Stimulated activated CD4-positive, alpha-beta T cell treated with anti-CD3 and anti-CD28 coated beads, Interleukin-12 subunit alpha, Interleukin-12 subunit beta, amount 100 ng/mL, for 48 hours (primary cell): ENCODE results near the gene FRMD6.

Experiments used
- DNase-seq, 3 donors: peaks; one replicate each; pipeline ENCODE4 v3.0.0-alpha.2; 2020; ENCODE audit warnings: low read depth in 2 of 3, low spot score in 1 of 3

Gene FRMD6

DNA sequence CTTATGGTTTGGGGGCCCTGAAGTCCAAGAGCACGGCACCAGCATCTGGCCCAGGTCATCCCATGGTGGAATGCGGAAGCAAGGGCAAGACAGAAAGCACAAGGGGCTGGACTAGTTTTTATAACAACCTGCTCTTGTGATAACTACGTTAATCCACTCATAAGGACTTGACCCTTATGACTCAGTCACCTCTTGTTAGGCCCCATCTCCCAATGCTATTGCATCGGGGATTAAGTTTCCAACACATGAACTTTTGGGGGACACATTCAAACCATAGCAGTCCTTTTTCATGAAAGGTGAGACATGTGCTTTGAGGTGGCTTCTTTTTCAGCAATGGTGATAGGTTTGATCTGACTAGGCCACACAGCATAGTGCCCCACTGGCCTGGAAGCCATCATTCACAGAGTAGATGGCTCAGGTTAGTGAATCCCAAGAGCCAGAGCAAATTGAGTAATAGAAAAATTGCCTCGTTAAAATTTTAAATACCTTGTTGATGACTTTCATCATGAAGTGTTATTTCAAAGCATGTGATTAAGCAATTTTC lies 12.1 kb downstream of the FRMD6 start:
- no peak for DNase-seq

DNA sequence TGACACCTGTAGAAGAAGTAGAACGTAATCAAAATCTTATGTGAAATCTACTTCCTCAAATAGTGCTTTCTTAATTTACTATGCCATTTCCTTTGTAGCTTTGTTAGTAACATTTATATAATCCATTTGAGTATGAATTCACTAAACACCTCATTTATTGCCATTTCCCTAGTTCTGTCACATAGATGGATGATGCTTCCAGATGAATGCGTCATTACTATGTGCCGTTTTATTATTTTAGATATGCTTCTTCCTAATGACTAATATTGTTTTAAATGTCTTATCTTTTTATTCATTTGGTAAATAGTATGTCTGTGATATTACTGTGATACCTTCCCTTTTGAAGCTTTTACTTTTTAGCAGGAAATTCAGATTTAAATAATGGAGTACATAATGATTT lies 14.4 kb downstream of the FRMD6 start:
- DNase-seq, result no peak

DNA sequence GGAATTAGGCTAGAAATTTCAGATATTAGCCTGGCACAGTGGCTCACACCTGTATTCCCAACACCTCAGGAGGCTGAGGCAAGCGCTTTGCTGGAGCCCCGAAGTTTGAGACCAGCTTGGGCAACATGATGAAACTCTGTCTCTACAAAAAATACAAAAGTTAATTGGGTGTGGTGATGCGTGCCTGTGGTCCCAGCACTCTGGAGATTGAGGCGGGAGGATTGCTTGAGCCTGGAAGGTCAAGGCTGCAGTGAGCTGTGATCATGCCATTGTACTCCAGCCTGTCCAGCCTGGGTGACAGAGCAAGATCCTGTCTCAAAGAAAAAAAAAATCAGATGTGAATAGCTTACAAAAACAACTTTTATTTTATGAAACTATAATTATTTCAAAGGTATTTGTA lies 15.1 kb downstream of the FRMD6 start:
- no peak for DNase-seq

DNA sequence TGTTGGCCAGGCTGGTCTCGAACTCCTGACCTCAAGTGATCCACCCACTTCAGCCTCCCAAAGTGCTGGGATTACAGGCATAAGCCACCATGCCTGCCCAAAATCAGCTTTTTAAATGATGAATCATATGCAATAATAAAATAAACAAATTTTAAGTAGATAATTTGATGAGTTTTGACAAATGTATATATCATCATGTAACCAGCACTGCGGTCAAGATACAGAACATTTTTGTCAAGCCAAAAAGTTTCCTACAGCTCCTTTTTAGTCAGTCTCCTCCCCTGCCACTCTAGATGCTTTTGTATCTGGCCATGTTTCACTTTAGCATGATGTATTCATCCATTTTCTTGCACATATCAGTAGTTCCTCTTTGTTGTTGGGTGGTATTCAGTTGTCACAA lies 17.2 kb downstream of the FRMD6 start:
- no peak for DNase-seq

DNA sequence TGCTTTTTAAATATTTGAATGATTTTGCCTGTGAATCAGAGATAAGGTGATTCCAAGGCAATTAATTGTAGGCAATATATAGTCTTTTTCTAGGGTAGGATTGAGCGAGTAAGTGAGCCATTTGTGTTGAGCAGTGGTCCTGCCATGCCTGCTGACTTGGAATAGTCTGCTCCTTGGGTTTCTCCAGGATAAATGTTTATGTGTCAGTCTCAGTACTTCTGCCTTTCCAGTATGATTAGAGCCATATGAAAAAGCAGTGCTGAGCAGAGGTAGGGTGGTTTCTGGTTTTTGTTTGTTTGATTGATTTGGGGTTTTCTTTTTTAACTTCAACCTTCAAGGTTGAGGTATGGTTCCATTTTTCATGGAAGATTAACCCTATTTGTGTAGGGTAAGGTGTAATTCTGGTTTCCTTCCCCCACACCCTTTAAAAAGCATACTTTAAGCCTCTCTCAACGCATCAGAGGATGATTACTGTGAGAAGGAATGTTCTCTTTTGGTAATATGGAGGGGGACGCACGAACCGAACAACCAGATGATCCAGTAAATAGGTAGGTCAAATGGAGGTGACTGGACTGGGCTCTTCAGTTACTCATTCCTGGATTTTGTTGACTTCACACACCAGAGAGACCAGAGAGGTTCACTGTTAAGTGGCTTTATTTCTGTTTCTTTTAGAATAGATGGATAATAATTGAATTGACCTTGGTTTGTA lies 22.7 kb downstream of the FRMD6 start:
- DNase-seq, result no peak

DNA sequence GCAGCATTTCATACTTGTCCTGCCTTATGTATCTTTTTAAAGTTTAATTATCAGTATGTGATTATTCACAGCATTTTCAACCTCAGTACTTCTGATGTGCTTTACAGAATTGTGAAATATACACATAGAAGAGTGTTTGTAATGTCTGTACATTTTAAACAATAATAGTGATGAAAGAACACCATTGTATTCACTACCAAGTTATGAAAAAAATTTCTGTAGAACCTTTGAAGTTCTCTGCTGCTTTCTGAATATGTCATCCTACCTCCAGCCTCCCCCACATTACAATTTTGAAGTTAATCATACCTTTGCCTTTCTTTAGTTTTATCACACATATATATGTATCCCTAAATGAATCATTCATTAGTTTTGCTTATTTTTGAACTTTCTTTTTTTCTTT lies 24.8 kb downstream of the FRMD6 start:
- no peak for DNase-seq

DNA sequence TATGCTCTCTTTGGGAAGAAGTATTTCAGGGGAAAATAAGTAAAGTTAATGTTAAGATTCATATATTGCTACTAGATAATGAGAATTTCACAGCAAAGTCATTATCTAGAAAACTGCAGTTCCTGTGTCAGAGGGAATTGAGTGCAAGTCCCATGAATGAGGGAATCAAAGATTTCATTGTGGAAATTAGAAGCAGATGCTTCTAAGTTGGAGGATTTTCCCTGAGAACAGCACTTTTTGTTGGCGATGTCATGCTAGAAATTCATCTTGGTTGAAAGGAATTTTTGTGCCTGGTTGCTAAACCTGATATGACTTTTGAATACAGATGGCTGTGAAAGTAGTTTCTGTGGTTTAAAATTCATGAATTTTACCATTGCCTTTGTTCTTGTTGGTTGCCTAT lies 25.6 kb downstream of the FRMD6 start:
- DNase-seq, result no peak

DNA sequence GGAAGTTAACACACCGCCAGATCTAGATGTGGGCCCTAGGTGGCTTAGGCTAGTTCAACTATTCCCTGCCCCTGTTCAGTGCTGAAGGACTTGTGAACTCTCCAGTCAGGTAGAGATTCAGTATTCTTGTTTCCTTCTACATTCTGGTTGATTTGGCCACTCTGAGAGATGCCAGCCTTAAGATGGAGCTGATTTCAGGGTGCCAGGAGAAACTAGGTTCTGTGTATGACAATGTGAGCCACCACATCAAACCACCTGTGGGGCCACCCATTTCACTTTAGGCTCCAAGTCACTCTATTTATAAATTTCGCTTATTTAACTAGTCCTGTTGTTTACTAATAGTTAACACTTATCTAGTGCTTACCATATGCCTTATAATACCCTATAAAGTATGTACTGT lies 26.0 kb downstream of the FRMD6 start:
- DNase-seq, result no peak

DNA sequence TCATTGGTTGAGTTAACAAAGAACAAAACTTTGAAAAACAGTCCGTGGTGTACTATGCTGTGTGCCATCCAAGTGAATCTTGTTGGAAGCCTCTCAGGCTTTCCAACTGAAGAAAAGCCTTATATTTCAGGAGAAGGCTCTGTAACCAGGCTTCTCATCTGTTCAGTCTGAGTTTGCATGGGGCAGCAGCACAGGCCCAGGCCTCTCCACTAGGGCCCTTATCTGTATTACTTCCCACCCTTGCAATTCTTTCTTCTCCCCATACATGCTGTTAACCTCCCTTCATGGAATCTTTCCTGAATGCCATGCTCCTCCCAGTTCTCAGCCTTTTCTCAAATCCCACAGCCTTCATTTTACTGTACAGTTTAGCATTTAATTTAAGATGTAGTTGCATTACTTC lies 28.3 kb downstream of the FRMD6 start:
- no peak for DNase-seq

DNA sequence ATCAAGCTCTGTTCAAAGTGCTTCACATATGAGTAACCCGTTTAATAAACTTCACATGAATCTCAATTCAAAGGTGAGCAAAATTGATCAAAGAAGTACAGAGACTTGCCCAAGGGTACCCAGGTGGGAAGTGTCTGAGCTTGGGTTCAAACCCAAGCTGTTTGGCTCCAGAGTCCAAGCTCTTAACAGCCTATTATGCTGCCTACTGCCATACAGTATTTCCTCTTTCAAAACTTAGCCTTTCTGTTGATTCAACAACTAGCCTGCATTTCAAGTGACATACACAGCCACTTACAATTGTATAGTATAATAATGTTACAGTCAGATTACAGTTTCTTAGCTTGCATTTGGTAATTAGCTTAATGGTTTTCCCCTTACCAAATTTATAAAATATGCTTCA lies 29.7 kb downstream of the FRMD6 start:
- no peak for DNase-seq

DNA sequence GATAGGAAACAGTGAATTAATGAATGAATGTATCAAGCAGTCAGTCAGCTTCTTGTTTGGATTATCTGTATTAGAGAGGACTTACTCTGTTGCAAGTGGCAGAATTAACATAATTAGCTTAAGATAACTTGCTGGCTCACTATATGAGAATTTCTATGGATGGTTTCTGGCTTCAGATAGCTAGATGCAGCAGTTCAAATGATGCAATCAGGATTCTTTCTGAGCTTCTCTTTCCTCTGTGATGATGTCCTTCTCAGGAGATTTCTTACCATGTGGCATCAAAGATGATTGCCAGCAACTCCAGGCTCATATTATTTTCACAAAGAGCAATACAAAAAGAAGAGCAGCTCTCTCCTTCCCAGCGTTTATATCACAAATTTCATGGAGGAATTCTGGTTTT lies 30.7 kb downstream of the FRMD6 start:
- DNase-seq, result no peak

DNA sequence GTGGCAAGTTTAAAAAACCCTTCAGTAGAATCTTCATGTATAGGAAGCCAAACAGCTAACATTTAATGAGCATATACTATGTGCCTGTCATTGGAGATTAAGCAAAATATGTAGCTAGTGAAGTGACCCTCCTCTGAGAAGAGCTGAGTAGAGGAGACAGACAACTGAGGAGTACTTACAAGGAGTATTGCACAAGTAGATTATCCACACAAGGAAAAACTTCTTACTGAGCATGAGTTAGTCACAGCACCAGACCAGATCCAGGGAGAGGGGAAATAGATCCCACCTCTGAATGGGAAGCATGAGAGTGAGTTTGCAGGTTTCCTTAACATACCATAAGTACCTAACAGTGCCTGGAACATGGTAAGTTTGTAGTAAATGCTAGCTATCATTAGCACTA lies 33.0 kb downstream of the FRMD6 start:
- DNase-seq, result no peak

DNA sequence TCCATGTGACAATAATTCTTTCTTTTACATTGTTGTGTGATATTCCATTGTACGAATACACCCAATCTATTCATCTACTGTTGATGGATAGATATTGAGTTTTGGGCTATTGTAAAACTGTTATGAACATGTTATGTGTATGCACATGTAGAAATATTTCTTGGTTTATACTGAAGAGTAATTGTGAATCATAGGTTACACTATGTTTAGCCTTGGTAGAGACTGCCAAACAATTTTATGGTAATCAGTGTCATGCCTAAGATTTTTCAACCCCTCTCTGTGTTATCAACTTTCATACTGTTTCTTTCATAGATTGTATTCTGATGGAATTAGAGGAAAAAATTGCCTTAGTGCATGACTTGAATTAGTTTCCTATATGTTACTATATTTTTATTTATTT lies 39.5 kb downstream of the FRMD6 start:
- no peak for DNase-seq

DNA sequence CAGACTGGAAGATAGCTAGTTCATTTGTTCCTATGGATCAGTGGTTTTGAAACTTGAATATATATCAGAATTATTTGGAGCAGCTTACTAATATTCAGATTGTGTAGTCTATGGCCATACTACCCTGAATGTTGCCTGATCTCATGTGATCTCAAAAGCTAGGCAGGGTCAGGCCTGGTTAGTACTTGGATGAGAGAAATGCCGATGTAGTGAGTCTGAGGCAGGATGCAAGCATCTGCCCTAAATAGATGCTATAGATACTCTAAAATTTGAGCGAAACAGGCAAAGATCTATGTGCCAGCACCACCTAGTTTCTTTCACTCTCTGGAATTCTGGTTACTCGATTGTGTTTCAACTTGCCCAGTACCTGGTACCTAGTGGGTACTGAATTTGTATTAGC lies 40.9 kb downstream of the FRMD6 start:
- DNase-seq, result no peak

DNA sequence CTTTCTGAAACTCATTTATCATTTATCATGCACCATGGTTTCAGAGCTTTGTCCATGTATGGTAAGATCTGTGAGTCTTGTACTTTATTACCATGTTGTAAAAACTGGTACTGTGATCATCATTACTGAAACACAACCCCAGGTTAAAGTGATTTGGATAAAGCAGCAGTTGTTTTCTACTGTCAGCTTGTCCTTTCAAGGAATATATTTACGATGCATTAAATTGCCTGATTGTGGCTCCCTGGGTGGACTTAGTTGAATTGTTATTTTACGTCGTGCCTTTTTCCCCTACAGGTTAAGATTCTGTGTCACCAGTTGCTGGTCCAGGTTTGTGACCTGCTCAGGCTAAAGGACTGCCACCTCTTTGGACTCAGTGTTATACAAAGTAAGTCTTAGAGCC lies 46.1 kb downstream of the FRMD6 start:
- DNase-seq, result no peak

DNA sequence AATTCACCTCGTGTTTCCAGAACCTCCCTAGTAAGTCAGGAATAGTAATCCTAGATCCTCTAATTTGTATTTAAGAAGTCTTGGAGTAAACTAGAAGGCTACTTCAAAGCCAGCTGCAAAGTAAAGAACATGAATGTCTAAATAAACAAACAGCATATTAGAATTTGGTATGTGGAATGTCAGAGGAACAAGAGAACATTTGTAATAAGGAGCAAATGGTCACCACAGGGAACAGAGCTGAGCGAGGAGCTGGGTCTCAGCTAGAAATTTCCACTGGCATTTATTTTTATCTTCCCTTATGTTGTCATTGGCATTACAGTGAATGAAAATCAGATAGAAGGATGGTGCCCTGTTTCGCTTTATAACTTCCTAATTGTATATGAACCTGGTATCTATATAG lies 50.2 kb downstream of the FRMD6 start:
- DNase-seq, result no peak

DNA sequence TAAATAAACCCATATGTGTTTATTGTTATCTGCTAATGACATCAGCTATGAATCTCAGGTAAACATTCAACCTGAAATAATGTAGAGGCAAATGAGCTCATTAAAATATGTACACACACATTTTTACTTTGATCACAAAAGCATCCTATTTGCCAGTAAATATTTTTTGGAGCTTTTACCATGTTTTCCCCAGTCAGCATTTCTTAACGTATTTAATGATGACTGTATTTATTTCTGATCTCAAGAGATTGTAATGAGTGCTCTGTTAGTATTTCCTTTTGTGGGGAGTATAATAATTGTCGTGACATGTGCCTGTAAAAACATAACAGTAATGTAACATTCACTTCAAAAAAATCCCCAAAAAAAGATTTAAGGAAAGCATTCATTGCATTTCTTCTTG lies 52.1 kb downstream of the FRMD6 start:
- no peak for DNase-seq

DNA sequence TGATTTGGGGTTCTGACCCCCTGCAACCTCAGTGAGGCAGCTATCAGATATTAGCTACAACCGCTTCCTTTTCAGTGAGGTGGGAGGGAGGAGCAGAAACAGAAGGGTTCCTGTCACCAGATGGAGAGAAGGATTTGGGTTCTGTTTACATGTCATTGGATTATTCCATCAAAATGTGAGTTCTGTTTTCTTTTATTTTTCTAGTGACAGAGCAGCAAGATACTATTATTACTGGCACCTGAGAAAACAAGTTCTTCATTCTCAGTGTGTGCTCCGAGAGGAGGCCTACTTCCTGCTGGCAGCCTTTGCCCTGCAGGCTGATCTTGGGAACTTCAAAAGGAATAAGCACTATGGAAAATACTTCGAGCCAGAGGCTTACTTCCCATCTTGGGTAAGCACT lies 52.8 kb downstream of the FRMD6 start:
- DNase-seq, result no peak

DNA sequence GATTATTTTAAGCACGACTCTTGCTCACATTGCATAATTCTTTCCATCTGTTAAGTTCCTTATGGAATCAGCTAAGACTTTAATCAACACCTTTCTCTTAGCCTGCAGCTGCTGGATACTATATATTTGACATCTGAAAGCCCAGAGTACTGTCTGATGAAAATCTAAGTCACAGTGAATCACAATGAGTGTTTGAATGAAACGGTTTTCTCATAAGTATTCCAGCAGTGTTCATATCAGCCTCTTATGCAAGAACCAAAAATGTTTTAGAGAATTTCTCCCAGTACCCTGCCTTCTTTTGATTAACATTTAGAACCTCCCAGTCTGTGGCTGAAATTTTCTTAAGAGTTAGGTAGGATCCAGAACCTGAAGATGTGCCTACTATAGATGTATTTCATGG lies 55.6 kb downstream of the FRMD6 start:
- DNase-seq, result no peak

DNA sequence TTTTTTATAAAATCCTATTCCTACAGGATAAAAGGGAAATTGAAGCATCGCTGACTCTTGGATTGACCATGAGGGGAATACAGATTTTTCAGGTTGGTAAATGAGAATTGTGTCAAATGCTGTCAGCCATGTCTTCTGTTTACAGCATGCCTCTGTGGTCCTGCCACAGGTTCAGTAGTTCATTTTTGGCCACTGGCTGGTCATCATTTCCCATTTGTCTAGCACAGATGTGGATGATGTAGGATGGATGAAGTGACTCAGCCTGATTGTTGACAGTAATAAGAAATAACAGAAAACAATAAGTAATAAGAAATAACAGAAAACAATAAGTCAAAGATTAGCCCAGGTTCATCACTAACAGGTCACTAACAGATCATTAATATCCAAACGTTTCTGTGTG lies 59.8 kb downstream of the FRMD6 start:
- no peak for DNase-seq

DNA sequence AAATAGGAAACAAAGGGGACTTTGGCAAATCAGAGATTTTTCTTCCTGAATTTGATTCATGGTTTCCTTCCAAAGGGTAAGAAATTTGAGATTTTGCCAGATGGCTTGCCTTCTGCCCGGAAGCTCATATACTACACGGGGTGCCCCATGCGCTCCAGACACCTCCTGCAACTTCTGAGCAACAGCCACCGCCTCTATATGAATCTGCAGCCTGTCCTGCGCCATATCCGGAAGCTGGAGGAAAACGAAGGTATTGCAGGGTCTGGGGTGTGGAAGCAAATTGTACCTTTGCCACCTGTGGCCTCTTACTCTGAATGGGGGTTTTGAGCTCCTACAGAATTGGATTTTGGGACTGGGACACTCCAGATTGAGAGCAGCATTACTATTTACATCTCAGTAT lies 63.5 kb downstream of the FRMD6 start:
- no peak for DNase-seq

DNA sequence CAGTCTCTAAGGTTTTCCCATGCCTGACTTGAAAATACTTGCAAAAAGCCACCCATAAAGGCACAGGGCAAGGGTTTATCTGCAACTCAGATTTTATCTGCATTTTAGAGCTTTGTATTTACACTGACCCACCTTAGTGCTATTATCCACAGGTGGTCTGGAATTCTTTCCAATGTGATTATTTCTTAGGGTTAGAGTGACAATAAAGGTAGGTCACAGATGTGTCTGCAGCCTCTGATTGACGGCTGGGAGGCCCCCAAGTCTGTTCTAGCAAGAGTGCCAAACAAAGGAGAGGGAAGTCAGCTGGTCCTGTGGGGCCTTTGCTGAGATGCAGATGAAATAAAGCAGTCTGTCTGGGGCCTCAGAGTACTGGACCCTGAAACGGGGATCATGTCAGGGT lies 64.0 kb downstream of the FRMD6 start:
- DNase-seq, result no peak

DNA sequence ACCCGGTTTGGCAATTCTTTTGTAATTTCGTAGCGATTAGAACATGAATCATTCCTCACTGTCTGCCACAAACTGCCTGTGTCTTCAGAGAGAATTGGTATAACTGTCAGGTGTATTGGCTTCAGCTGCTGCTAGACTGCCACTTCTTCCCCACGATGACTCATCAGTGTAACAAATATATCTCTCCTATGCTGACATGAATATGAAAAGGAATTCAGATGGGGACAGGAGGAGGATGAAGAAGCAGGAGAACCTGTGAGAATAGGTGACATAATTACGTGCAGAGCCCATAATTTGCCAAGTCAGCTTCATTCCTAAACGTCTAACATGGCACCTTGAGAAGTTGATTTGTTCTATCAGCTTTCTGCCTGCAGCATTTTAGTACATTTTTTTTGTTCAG lies 64.9 kb downstream of the FRMD6 start:
- DNase-seq, result no peak

DNA sequence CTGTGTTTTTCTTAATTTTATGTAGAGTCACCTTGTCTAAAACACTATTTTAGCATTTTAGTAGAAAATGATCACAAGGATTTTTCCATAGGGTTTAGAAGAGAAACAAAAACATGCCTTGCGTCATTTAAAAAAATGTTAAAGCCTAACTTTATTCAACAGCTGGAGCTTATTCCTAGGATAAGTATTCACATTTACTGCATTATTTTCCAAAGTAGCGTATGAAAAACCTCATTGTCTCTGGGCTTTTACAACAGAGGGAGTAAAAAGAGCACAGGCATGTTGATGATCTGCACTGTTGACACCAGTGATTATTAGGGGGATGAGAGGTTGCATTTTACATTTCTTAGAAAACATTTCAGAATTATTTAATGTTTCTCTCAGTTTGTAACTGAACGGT lies 66.1 kb downstream of the FRMD6 start:
- DNase-seq, result no peak
